ENCODE measurements around the gene TOLLIP. TPM values are rescaled to one million over a fixed set of nuclear protein-coding genes. Genes with fewer than 3 reads are reported as not detected.
"Not testable (repeated sequence)": the region's sequence is repeated elsewhere in the genome, so short reads cannot be mapped to it uniquely, and the experiment has no call there.

Gene TOLLIP
- total RNA-seq, 1 donor from 2014 or later: 122 TPM

DNA sequence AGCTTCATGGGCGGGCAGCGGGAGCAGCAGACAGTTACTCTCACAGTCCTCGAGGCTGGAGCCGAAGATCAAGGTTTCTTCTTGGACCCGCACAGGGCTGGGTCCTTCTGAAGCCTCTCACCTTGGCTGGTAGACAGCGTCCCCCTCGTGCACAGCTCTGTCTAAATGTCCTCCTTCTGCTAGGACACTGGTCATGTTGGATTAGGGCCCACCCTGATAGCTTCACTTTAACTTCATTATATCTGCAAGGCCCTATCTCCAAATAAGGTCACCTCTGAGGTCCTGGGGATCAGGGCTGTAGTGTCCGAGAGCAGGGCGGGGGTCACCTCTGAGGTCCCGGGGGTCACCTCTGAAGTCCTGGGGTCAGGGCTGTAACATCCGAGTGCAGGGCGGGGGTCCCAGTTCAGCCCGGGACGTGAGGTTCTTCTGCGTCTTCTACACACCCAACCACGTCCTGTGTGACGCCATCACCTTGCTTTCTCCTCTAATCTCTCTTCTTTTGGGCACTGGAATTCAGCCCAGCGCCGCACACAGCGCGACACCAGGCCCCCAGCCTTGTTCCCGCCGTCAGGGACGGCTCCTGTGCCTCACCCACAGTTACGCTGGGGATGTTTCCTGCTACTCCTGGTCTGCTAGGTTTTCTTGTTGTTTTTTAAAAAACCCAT lies 34.1 kb upstream of the TOLLIP start:
- peak; percentile 37 for DNase-seq (ENCODE audit: low spot score)

DNA sequence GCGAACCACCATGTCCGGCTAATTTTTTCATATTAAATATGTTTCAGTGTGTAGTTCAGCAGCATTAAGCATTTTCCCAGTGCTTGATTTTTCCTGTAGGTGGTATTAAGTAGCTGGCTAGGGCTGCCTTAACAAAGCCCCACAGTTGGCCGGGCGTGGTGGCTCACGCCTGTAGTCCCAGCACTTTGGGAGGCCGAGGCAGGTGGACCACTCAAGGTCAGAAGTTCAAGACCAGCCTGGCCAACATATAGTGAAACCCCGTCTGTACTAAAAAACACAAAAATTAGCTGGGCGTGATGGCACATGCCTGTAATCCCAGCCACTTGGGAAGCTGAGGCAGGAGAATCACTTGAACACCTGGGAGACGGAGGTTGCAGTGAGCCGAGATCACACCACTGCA lies 33.5 kb upstream of the TOLLIP start:
- DNase-seq (ENCODE audit: low spot score): peak; percentile 29

DNA sequence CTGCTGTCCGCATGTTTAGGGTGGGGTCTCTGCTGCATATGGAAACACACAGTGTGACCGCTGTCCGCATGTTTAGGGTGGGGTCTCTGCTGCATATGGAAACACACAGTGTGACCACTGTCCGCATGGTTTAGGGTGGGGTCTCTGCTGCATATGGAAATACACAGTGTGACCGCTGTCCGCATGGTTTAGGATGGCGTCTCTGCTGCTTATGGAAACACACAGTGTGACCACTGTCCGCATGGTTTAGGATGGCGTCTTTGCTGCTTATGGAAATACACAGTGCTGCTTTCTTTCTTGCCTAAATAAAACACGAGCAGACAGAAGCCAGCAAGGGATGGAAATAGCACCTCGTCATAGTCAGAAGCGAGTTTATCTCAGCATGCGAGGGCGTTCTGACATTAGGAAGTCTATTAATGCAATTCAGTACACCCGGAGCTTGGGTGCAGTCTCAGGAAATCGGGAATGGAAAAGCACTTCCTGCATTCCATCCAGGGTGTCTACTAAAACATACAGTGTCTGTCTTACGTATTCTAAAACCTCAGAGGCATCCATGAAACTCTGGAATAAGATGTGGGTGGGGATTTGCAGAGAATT lies 32.6 kb upstream of the TOLLIP start:
- no peak for DNase-seq (ENCODE audit: low spot score)

DNA sequence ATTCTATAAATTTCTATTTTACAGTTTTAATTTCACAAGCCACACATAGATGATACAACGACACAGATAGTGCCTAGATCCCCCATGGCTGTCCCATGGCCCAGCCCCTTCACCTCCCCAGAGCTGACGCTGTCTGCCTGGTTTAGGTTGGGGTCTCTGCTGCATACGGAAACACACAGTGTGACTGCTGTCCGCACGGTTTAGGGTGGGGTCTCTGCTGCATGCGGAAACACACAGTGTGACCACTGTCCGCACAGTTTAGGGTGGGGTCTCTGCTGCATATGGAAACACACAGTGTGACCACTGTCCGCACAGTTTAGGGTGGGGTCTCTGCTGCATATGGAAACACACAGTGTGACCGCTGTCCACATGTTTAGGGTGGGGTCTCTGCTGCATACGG lies 31.8 kb upstream of the TOLLIP start:
- not testable (repeated sequence) for DNase-seq (ENCODE audit: low spot score)

DNA sequence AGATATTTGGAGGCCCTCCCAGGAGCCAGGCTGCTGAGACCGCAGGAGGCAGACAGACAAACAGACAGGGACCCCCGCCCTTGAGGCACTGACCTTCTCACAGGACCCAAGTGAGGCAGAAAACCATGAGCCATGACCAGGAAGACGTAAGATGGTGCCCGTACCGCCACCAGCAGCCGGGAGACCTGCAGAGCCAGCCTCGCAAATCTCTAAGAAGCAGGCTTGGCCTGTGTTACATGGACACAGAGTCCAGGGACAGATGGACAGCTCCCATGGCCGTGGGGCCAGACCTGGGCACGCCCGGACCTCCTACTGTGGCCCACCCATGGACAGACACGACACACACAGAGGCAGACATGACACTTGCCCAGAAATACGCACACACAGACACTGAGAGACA lies 30.7 kb upstream of the TOLLIP start:
- peak; percentile 40 for DNase-seq (ENCODE audit: low spot score)

DNA sequence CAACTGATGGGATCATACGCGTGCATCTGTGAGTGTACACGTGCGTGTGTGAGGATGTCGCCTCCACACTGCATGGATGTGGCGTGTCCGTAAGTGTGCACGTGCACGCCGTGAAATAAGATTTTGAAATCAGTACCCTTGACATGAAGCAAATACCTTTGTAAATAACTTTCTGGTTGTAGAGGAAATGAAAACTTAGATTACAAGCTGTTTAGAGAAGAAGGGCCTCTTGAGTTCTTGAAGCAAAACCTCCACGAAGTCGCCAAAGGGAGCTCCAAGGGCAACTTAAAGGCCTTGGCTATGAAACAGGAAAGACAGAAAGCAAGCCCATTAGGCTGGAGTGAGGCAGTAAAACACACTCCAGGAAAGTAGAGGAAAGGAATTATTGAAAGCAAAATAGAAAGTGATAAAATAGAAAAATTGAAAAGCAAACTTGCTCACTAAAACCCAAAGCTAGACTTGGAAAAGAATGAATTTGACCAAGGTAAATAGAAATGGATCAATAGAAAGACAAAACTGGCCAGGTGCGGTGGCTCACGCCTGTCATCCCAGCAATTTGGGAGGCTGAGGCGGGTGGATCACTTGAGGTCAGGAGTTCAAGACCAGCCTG lies 29.7 kb upstream of the TOLLIP start:
- DNase-seq (ENCODE audit: low spot score): no peak

DNA sequence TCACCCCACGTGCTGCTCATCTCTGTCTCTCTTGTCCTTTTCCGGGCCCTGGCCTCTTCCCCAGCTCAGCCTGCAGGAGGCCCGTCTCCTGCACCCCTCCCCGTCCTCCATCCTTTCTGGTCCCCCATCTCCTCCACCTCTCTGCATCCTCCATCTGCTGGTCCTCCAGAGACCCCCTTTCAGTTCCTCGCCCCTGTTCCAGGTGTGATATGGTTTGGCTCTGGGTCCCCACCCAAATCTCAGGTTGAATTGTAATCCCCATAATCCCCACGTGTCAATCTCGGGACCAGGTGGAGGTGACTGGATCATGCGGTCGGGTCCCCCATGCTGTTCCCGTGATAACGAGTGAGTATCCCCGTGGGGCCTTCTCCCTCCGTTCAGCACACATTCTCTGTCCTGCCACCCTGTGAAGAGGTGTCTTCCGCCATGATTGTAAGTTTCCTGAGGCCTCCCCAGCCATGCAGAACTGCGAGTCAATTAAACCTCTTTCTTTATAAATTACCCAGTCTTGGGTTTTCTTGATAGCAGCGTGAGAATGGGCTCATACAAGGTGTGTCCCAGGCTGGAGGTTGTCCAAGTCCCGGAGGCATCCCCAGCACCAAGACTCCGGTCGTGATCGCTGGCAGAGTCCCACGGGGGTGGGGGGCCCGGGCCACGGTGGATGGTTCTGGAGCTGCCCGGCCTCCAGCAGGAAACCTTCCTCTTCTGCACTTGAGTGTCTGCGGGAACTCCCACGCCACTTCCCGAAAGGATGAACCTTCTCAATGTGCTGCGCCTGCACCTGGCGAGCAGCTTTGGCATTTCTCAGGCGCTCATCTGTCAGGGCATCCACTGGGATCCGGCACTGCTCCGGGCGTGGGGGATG lies 29.0 kb upstream of the TOLLIP start:
- peak; percentile 41 for DNase-seq (ENCODE audit: low spot score)

DNA sequence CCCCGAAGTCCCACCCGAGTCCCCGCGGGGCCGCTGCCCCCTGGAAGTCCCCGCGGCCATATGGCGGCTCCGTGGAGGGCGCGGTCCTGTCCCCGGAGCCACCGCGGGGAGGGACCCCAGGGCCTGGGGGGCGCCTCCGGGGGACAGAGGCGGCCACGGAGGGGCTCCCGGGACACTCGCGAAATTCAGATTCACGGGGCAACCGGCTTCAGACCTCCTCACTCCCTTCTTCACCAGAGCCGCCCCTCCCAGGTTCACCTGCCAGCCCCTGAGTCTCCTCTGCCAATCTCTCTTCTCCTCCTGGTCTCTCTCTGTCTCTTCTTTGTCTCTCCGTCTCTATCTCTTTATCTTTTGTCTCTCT lies 28.2 kb upstream of the TOLLIP start:
- DNase-seq (ENCODE audit: low spot score): peak; percentile 41

DNA sequence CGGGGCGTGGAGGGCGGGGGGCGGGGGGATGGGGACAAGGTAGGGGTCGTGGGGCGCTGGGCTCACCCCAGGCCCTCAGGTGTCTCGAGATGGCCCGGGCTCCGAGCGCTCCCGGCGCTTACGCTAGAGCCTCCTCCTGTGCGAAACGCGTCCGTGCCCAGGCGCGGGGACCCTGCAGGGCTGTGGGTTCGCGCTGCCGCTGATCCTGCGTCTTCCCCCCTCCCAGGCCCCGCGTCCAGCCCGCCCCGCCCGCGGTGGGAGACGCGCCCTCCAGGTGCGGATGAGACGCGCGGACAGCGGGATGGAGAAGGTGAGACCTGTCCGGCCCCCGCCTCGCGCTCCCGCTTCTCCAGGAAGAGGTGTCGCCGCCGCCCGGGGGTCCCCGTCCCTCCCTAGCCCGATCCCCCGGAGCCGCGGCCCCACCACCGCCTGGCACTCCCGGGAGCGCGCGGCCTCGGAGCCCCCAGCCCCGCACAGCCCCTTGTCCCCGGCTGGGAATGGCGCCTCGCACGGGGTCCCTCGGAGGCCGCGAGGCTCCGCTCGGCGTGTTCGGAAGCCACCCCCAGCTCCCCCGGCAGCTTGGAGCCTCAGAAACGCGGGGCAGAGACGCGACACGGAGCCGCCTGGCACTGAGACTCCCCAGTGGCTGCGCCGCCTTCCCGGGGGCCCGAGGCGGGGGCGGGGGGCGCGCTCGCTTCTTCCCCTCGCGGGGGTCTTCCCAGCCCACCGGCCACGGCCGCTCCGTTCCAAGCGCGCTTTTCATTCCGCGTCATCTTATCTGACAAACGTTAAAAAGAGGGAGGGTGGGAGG lies 27.6 kb upstream of the TOLLIP start:
- peak; percentile 61 for DNase-seq (ENCODE audit: low spot score)

DNA sequence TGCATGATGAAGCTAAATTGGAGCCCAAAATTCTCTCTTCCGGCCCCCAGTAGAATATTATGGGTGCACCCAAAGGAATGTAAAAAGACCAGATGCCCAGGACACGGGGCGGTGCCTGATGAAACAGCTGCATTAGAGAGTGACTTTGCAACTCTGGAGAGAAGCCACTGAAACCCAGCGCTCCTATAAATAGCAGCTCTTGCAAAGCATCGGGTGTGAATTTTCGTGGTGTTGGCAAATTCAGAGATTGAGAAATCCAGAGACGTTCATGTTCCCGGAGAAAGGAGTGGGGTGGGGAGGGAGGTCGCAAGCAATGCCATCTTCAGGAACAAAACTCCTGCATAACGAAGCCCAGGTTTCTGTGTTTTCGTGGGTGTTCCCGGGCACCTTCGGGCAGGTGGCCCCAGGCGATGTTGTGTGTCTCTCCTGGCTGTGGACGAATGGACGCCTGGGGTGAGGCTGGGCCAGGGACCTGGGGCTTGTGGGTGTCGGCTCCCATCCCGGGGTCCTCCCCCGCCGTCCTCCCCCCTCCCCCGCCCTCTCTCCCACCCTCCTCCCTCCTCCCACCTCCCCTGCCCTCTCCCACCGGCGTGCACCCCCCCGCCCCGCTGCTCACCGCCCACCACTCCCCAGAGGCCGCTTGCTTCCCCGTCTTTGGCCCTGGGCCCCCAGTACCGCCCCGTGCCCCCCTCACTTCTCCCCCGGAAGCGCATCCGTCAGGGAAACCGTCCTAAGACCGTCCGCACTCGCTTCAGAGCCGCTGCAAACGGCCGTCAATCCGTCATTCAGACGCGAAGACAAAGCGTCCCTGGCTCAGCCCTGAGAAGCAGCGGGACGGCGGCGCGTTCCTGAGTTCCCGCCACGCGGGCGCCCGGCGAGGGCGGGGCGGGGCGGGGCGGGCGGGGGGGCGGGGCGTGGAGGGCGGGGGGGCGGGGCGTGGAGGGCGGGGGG lies 26.7 kb upstream of the TOLLIP start:
- DNase-seq (ENCODE audit: low spot score): peak; percentile 79

DNA sequence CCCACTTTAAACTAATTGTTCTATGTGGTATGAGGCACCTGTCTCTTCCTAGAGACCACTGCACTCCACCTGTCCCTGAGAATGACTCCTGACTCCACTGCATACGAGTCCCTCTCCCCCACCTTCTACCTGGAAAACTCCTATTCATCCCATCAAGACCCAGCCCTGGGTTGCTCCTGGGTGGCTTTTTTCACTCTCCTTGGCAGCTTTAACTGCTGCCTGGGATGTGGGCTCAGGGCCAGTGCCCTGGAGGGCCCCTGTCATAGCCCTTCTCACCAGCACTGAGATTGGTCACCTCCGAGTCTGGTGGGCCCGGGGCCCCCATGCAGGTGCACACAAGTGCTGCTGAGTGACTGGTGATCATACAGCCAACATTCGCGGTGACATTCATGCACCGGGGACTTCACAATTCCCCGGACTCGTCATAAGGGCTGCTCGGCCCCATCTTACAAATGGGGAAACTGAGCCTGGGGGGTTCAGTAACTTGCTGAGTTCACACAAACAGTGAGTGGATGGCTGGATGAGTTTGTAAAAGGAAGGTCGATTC lies 25.9 kb upstream of the TOLLIP start:
- DNase-seq (ENCODE audit: low spot score): no peak

DNA sequence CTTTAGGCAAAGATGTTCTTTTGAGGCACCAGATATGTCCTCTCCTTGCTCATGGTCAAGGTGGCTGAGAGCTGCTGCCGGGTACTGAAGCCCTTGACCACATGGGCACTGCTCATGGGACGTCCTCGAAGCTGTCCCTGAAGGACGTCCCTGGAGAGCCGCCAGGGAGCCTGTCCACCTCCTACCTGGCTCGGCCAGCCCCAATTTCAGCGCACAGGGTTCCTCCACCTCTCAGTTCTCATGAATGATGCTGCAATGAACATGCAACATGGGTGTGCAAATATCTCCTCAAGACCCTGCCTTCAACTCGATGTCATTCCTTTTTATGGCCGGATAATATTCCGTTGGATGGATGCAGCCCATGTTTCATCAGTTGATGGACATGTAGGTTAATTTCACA lies 24.4 kb upstream of the TOLLIP start:
- no peak for DNase-seq (ENCODE audit: low spot score)

DNA sequence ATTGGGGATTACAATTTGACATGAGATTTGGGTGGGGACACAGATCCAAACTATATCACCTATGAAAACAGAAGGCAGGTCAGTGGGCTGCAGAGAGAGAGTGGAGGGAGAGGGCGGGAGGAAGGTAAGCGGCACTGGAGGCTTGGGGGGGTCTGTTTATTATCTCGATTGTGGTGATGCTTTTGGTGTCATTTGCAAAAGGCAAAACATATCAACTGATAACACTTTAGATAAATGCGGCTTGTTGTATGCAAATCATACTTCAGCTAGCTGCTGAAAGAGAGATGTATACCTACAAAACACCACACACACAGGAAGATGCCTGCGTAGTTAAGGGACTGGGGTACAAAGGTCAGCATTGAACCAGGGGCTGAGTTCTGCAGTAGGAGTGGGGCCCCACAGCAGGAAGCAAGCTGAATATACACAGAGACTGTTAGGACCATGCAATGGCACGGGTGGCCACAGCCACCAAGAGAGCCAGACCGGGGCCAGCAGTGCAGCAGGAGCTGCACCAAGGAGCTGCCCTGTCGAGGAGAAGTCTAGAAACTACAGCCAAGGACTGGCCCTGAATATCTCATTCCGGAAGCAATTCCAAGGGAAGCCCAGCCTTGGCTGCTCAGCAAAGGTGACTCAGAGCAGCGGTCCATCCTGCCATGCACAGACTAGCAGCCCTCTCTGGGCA lies 23.8 kb upstream of the TOLLIP start:
- DNase-seq (ENCODE audit: low spot score): no peak

DNA sequence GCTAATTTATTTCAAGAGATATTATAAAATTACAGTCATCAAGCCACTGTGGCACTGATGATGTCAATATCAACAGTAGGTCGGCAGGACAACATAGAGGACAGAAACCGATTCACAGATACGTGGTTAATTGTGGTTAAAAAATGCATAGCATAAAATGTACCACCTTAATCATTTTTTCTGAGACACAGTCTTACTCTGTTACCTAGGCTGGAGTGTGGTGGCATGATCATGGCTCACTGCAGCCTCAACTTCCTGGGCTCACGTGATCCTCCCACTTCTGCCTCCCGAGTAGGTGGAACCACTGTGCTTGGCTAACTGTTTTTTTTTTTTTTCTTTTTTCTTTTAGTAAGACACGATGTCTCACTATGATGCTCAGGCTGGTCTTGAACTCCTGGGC lies 21.0 kb upstream of the TOLLIP start:
- DNase-seq (ENCODE audit: low spot score): no peak

DNA sequence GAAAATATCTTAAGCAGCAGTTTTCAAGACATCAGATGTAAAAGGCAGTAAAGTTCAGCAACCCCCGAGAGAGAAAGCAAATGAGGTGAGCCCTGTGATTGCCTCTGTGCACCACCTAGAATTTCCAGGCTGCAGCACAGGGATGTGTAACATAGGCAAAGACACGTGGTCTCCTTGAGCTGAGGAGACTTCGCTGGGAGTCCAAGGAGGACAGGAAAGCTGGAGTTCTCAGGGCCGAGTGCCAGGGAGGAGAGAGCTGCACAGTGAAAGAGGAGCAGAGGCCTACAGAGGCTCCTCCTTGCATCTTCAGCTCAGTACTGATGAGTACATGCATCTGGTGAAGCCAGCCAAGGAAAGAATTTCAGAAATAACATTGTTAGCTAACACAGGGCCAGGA lies 17.6 kb upstream of the TOLLIP start:
- DNase-seq (ENCODE audit: low spot score): no peak

DNA sequence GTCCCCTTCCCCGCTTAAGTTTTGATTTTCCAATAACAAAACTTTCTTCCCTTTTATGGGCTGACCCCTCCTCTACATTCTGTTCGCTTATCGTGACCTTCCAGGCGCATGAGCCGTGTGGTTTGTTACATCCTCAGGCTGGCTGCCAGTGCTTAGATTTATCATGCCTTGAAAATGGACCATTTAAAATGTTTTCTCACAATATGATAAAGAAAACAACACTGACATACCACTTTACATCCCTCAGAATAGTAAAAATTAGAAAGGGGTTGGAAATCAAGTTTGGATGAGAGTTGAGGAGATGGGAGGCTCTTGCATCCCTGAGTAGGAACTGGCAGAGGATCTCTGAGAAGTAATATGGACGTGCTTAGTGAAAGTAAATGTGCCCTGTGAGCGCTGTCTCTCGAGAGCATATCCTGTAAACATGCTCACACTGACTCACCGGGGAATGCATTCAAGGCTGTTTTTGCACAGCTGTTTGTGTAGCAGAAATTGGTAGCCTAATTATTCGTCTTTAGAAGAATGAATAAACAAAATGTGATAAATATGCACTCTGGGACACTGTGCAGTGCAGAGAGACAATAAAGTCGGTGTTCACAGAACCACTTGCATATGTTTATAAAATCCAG lies 17.1 kb upstream of the TOLLIP start:
- no peak for DNase-seq (ENCODE audit: low spot score)

DNA sequence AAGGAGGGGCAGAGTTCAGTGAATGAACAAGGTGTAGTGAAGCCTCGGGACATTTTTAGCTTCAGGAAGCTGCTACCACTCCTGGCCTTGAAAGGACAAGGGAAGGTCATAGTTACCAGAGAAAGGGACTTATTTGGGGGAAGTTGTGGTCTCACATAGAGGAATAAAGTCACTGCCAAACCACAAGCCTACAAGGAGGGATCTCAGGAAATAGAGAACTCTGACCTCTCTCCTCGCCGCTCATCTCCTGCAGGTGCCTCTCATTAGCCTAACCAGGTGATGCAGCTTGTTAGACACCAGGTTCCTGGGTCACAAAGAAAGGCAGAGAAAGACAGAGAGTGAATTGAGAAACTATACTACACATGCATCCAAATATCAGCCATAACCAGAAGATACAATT lies 14.3 kb upstream of the TOLLIP start:
- no peak for DNase-seq (ENCODE audit: low spot score)

DNA sequence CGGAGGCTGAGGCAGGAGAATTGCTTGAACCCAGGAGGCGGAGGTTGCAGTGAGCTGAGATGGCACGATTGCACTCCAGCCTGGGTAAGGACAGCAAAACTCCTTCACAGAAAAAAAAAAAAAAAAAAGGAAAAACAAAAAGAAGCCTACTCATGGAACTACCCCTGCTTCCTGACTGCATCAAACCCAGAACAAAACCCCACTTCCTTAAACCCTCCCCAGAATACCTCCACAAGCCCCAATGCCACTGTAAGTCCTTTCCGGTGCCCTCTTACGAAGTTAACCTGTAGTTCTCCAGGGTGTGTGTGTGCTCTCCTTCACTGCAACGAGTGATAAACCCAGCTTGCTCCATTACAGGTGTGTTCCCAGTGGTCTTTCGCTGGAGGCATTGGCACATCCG lies 8.6 kb upstream of the TOLLIP start:
- no peak for DNase-seq (ENCODE audit: low spot score)

DNA sequence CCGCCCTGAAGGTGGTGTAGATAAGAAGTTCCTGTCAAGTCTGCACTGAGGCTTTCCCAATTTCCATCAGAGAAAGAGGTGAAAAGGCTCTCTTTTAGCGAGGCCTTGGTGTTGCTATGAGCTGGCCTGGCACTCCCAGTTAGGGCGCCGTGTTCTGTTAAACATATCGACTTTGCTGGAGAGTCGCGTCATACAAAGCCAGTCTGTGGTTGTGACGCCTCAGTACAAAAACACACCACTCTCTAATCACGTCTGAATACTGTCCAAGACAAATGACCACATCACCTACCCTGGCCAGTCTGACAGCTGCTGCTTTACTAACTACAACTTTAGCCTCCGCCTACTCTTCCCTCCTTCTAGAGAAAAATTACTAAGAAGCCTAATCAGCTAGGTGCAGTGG lies 8.0 kb upstream of the TOLLIP start:
- no peak for DNase-seq (ENCODE audit: low spot score)

All from ureter (tissue), 1 donor.